Immature natural killer cell (primary cell): ENCODE measurements around the gene EFNA4. TPM values are rescaled to one million over a fixed set of nuclear protein-coding genes. Genes with fewer than 3 reads are reported as not detected.
A peak's percentile ranks its signal among the peaks of the same experiment; 100 is the strongest.

Experiments used
- DNase-seq, 3 donors: peaks; one replicate each; pipeline ENCODE4 v3.0.0; 2022; ENCODE audit warnings: mixed read lengths in 1 of 3
- H3K27ac Mint-ChIP-seq, 6 donors: one replicate each; pipeline ENCODE4 v1.8.0; 2020; ENCODE audit warnings: mixed read lengths in 6 of 6, mild to moderate bottlenecking in 5 of 6, inconsistent platforms in 4 of 6, moderate library complexity in 3 of 6
- H3K27me3 Mint-ChIP-seq, 3 donors: one replicate each; pipeline ENCODE4 v1.8.0; 2020 to 2021; ENCODE audit warnings: low read depth in 3 of 3, mild to moderate bottlenecking in 3 of 3, mixed read lengths in 3 of 3, moderate library complexity in 3 of 3, inconsistent platforms in 1 of 3
- H3K36me3 Mint-ChIP-seq, 3 donors: one replicate each; pipeline ENCODE4 v1.8.0; 2020; ENCODE audit warnings: mixed read lengths in 3 of 3, inconsistent platforms in 2 of 3, mild to moderate bottlenecking in 2 of 3
- H3K4me1 Mint-ChIP-seq, 2 donors: one replicate each; pipeline ENCODE4 v1.8.0; 2020; ENCODE audit warnings: inconsistent platforms in 2 of 2, mild to moderate bottlenecking in 2 of 2, mixed read lengths in 2 of 2, moderate library complexity in 1 of 2
- H3K4me3 Mint-ChIP-seq, 5 donors: one replicate each; pipeline ENCODE4 v1.8.0; 2020; ENCODE audit warnings: mild to moderate bottlenecking in 5 of 5, mixed read lengths in 5 of 5, inconsistent platforms in 3 of 5, moderate library complexity in 3 of 5
- H3K9me3 Mint-ChIP-seq, 6 donors: one replicate each; pipeline ENCODE4 v1.8.0; 2020; ENCODE audit warnings: mild to moderate bottlenecking in 6 of 6, mixed read lengths in 6 of 6, inconsistent platforms in 4 of 6, moderate library complexity in 3 of 6
- polyA plus RNA-seq, 3 donors: library from polyadenylated mRNA; unstranded; fragments of 300-500 nt; fragmentation: Illumina TruSeq; gene quantifications; one replicate each; pipeline ENCODE4 v1.2.3, GENCODE V29; 2021

EFNA4 gene
- polyA plus RNA-seq, 3 donors from 2014 or later: 1.1 to 3.0 (median 2.6) TPM

GRCh38 chr1:155051777-155052398, 11.7 kb upstream of the EFNA4 start:
- Mint-ChIP-seq H3K36me3 (peaks cover 0 to 8% (median 0%) of the 10 kb centered on the region in 3 donors), H3K27me3 (peaks cover 0 to 3% (median 1%) of the 10 kb centered on the region in 3 donors), H3K4me1 (peaks cover 24 to 28% of the 10 kb centered on the region in 2 donors), H3K9me3 (no peaks in the 10 kb centered on the region), H3K27ac (peak overlapping the region in 4 of 6 donors; percentile 20 to 76 (median 48)), H3K4me3 (peak overlapping the region; percentile 79 to 87 (median 84))
- peak; percentile 46 to 61 (median 54) for DNase-seq

- Mint-ChIP-seq H3K4me1 (peaks cover 24 to 28% of the 10 kb centered on the region in 2 donors), H3K4me3 (peak overlapping the region; percentile 79 to 87 (median 84)), H3K36me3 (peaks cover 0 to 8% (median 0%) of the 10 kb centered on the region in 3 donors), H3K27me3 (peaks cover 0 to 1% (median 1%) of the 10 kb centered on the region in 3 donors), H3K9me3 (no peaks in the 10 kb centered on the region), H3K27ac (peak overlapping the region in 3 of 6 donors; percentile 48 to 76 (median 71))
- DNase-seq: no peak
These were observed 10.8 kb upstream of the EFNA4 start for GRCh38 chr1:155052439-155053395.

- Mint-ChIP-seq H3K4me3 (peak overlapping the region in 3 of 5 donors; percentile 50 to 86 (median 63)), H3K36me3 (peaks cover 0 to 8% (median 0%) of the 10 kb centered on the region in 3 donors), H3K27me3 (peaks cover 0 to 1% (median 0%) of the 10 kb centered on the region in 3 donors), H3K27ac (peak overlapping the region in 1 of 6 donors; percentile 48), H3K4me1 (peaks cover 24 to 28% of the 10 kb centered on the region in 2 donors), H3K9me3 (no peaks in the 10 kb centered on the region)
- DNase-seq: no peak
These were observed 9.9 kb upstream of the EFNA4 start for GRCh38 chr1:155053531-155054105.

GRCh38 chr1:155057104-155057503, 6.4 kb upstream of the EFNA4 start:
- no peak for DNase-seq
- H3K36me3 Mint-ChIP-seq: peaks cover 0 to 13% (median 0%) of the 10 kb centered on the region in 3 donors

GRCh38 chr1:155057788-155058211, 5.7 kb upstream of the EFNA4 start:
- no peak for DNase-seq
- Mint-ChIP-seq H3K4me3 (no peak overlapping the region), H3K27me3 (peaks cover 0 to 8% (median 4%) of the 10 kb centered on the region in 3 donors), H3K4me1 (peaks cover 17 to 19% of the 10 kb centered on the region in 2 donors), H3K36me3 (peaks cover 0 to 13% (median 0%) of the 10 kb centered on the region in 3 donors), H3K27ac (no peak overlapping the region), H3K9me3 (no peaks in the 10 kb centered on the region)

More at GRCh38 chr1:155057104-155057503, 6.4 kb upstream of the EFNA4 start:
- peaks cover 0 to 8% (median 2%) of the 10 kb centered on the region in 3 donors for H3K27me3 Mint-ChIP-seq
- no peaks in the 10 kb centered on the region for H3K9me3 Mint-ChIP-seq
- no peak overlapping the region for H3K27ac Mint-ChIP-seq
- H3K4me3 Mint-ChIP-seq: no peak overlapping the region
- H3K4me1 Mint-ChIP-seq: peaks cover 19 to 21% of the 10 kb centered on the region in 2 donors

- Mint-ChIP-seq H3K36me3 (peaks cover 0 to 13% (median 0%) of the 10 kb centered on the region in 3 donors), H3K27me3 (peaks cover 2 to 10% (median 4%) of the 10 kb centered on the region in 3 donors), H3K4me3 (no peak overlapping the region), H3K9me3 (no peaks in the 10 kb centered on the region), H3K27ac (no peak overlapping the region), H3K4me1 (peaks cover 27 to 33% of the 10 kb centered on the region in 2 donors)
- no peak for DNase-seq
These were observed 2.8 kb upstream of the EFNA4 start for GRCh38 chr1:155060736-155061135.

GRCh38 chr1:155061381-155062150, 2.0 kb upstream of the EFNA4 start:
- H3K27ac Mint-ChIP-seq: peak overlapping the region in 3 of 6 donors; percentile 3 to 37 (median 6)
- peaks cover 0 to 6% (median 0%) of the 10 kb centered on the region in 3 donors for H3K36me3 Mint-ChIP-seq
- peaks cover 2 to 10% (median 4%) of the 10 kb centered on the region in 3 donors for H3K27me3 Mint-ChIP-seq
- peak overlapping the region in 4 of 5 donors; percentile 60 to 69 (median 62) for H3K4me3 Mint-ChIP-seq
- no peaks in the 10 kb centered on the region for H3K9me3 Mint-ChIP-seq
- DNase-seq: peak; percentile 85 to 89 (median 86)
- peaks cover 30 to 33% of the 10 kb centered on the region in 2 donors for H3K4me1 Mint-ChIP-seq

- Mint-ChIP-seq H3K27me3 (peaks cover 2 to 10% (median 4%) of the 10 kb centered on the region in 3 donors), H3K27ac (no peak overlapping the region), H3K9me3 (peaks cover 0 to under 1% (median 0%) of the 10 kb centered on the region in 6 donors), H3K4me3 (peak overlapping the region in 2 of 5 donors; percentile 62 to 91), H3K36me3 (peaks cover 0 to 5% (median 0%) of the 10 kb centered on the region in 3 donors), H3K4me1 (peaks cover 30 to 33% of the 10 kb centered on the region in 2 donors)
- no peak for DNase-seq
These were observed 1.3 kb upstream of the EFNA4 start for GRCh38 chr1:155062151-155062686.

- Mint-ChIP-seq H3K36me3 (peaks cover 0 to 5% (median 0%) of the 10 kb centered on the region in 3 donors), H3K4me3 (peak overlapping the region; percentile 90 to 96 (median 92)), H3K4me1 (peaks cover 30 to 33% of the 10 kb centered on the region in 2 donors), H3K9me3 (peaks cover 0 to 1% (median 0%) of the 10 kb centered on the region in 6 donors), H3K27me3 (peaks cover 2 to 10% (median 4%) of the 10 kb centered on the region in 3 donors), H3K27ac (peak overlapping the region in 4 of 6 donors; percentile 50 to 84 (median 80))
- DNase-seq: peak in 1 of 3 donors; percentile 42
These were observed 683 bp upstream of the EFNA4 start for GRCh38 chr1:155062702-155063411.

GRCh38 chr1:155064111-155064831, 731 bp downstream of the EFNA4 start:
- H3K4me3 Mint-ChIP-seq: peak overlapping the region; percentile 85 to 97 (median 91)
- H3K27me3 Mint-ChIP-seq: peaks cover 2 to 11% (median 4%) of the 10 kb centered on the region in 3 donors
- H3K27ac Mint-ChIP-seq: peak overlapping the region; percentile 60 to 87 (median 82)
- peaks cover 0 to 8% (median 3%) of the 10 kb centered on the region in 3 donors for H3K36me3 Mint-ChIP-seq
- peak in 1 of 3 donors; percentile 41 for DNase-seq
- peaks cover 0 to 1% (median 0%) of the 10 kb centered on the region in 6 donors for H3K9me3 Mint-ChIP-seq
- peaks cover 33 to 37% of the 10 kb centered on the region in 2 donors for H3K4me1 Mint-ChIP-seq

- Mint-ChIP-seq H3K4me1 (peaks cover 33 to 42% of the 10 kb centered on the region in 2 donors), H3K9me3 (peaks cover 0 to 1% (median 0%) of the 10 kb centered on the region in 6 donors), H3K27me3 (peaks cover 2 to 11% (median 4%) of the 10 kb centered on the region in 3 donors), H3K36me3 (peaks cover 0 to 5% (median 3%) of the 10 kb centered on the region in 3 donors), H3K4me3 (peak overlapping the region; percentile 85 to 97 (median 91)), H3K27ac (peak overlapping the region in 4 of 6 donors; percentile 60 to 87 (median 78))
- no peak for DNase-seq
These were observed 1.4 kb downstream of the EFNA4 start for GRCh38 chr1:155064832-155065429.
